ENCODE measurements around the gene PCBP3.

DNA sequence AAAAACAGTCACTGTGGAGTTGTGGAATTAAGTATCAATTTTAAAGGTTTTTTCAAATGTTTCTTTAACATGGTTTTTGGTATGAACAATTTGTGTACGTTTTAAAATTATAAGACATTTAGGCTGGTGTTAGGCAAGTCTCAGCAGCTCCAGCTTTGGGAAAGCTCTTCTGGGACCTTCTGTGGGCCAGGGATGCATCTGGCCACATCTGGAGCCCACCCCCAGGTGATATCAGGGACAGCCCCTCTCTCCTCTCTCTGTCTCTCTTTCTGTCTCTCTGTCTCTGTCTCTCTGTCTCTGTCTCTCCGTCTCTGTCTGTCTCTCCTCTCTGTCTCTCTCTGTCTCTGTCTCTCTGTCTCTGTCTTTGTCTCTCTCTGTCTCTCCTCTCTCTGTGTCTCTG is 336.7 kb downstream of the PCBP3 start:
- no peak for TF ChIP-seq EZH2 (IDR thresholded peaks at IDR 0.05; ENCODE audit: borderline replicate concordance, low read depth, low read length, severe bottlenecking)
- TF ChIP-seq, protein P1, sequence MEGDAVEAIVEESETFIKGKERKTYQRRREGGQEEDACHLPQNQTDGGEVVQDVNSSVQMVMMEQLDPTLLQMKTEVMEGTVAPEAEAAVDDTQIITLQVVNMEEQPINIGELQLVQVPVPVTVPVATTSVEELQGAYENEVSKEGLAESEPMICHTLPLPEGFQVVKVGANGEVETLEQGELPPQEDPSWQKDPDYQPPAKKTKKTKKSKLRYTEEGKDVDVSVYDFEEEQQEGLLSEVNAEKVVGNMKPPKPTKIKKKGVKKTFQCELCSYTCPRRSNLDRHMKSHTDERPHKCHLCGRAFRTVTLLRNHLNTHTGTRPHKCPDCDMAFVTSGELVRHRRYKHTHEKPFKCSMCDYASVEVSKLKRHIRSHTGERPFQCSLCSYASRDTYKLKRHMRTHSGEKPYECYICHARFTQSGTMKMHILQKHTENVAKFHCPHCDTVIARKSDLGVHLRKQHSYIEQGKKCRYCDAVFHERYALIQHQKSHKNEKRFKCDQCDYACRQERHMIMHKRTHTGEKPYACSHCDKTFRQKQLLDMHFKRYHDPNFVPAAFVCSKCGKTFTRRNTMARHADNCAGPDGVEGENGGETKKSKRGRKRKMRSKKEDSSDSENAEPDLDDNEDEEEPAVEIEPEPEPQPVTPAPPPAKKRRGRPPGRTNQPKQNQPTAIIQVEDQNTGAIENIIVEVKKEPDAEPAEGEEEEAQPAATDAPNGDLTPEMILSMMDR (IDR thresholded peaks at IDR 0.05; ENCODE audit: borderline replicate concordance, extremely low read depth, low read length, poor library complexity, severe bottlenecking) = no peak
